GM18858 (cell line): ENCODE results near the gene MRPL54.

Experiments
- ATAC-seq: cut with Tn5 transposase; IDR thresholded peaks from one replicate; pipeline ENCODE4 v1.9.1; 2021; ENCODE audit not compliant: unreplicated experiment

The MRPL54 gene

GRCh38 chr19:3783660-3784584 lies 21.4 kb downstream of the MRPL54 start:
- ATAC-seq, result no peak

GRCh38 chr19:3784607-3785450 lies 22.3 kb downstream of the MRPL54 start:
- no peak for ATAC-seq

DNA sequence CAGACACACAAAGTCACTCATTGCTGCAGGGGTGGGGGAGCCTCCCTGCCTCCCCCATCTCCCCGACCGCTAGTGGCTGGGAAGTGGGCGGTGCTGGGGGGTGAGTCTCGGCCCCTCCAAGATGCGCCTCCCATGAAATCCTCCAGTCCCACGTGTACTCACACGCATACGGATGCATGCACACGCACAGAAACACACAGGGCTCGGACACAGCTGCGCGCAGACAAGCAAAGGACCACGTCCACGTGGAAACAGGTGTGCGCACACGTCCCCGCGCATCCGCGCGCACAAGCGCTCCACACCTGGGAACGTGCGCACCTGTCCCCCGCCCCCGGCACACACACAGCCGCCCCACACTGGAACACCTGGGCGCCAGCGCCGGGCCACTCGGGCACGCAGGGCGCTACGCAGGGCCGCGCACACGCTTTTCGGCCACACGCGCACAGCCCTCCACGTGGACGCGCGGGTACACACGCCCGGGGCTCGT lies 23.0 kb downstream of the MRPL54 start:
- ATAC-seq, result no peak

DNA sequence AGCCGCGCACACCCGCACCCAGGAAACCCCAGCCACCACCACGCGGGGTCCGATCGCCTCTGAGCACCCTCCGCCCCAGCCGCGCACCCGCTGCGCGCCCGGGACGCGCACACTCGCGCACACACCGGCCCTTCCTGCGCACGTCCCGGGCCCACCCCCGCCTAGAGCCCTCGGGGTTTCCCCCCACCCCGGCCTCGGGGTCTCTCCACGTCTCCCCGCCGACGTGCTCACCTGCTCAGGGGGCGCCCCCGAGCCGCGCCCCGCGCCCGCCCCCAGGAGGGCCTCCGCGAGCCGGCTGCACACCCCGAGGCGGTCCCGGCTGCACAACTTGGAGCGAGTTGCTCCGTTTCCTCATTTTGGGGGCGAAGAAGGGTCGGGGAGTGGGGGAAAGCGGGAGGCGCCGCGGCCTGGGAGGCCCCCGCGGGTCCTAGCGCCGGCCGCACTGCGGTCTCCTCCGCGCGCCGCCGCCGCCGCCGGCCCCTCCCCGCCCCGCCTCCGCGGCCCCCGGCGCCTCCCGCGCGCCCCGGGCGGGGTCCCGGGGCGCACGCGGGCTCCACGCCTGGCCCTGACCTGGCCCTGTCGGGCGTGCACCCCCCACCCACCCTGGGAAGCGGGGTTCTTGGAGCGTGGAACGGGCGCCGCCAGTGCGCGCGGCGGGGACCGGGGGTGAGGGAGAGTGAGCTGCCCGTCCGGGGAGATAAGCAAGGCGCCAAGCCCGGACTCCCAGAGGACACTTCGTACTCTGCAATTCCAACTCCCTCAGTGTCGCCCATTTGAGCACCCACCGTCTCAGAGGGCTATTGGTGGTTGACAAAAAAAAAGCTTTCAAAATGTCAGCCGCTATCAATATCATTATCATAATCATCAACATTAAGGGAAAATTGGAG lies 23.7 kb downstream of the MRPL54 start, which contains the start of gene MATK:
Gene MATK (minus strand): TSS at position 444 of the 887 bp plus-strand sequence. CDS start 1,246 bp downstream, outside the sequence.
- no peak for ATAC-seq

GRCh38 chr19:3788996-3789778 lies 26.7 kb downstream of the MRPL54 start:
- no peak for ATAC-seq

DNA sequence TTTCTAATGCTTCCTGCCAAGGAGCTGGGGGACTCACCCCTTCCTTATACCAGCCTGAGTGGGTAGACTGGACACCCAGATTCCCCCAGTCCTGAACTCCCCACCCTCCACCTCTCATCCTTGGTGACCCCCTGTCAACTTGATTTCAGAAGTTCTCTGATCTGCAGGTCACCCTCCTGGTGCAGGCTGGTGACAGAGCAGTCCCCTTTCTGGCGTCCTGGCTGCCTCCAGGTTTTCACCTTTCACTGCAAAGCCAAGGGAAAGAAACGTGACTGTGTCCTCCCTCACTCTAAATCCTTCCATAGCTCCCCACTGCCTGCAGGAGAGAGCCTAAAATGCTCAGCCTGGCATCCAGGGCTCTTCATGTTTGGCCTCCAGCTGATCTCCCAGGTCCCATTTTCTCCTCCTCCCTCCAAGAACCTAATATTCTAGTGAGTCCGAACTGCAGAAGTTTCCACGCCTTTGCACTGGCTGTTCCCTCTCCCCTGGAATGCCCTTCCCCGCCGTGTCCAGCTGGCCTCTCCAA lies 27.8 kb downstream of the MRPL54 start:
- no peak for ATAC-seq

DNA sequence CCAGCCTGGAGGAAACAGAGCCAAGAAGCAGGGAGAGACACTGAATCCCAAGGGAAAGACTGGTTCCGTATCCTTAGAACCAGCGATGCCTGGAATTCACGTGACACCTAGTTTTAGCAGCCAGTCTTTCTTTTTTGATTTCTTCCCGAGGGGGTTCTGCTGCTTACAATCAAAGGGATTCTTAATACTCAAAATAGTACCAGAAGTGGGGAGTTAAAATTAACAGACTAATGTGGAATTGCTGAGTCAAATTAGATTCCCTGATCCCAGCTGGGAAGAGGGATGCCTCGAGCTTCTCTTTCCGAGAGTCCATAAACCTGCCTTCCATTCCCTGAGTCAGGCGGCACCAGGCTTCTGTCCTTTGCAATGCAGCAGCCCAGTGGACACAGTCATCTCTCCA lies 28.5 kb downstream of the MRPL54 start:
- ATAC-seq, result no peak

DNA sequence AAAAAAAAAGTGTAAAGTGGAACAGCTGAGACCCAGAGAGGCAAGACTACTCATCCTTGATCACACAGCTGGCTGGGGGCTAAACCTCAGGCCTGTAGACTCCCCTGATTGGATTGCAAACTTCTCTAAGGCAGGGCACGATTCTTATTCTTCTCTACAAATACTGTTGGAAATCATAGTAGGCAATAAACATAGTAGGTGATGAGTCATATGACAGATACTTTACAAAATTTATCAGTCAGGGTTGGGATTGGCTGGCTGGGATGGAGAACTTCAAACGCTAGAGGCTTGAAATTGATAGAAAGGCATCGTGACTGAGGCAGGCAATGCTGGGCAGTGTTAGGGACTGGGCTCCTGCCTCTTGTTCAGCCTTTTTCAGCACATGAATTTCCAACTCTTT lies 29.6 kb downstream of the MRPL54 start:
- no peak for ATAC-seq

DNA sequence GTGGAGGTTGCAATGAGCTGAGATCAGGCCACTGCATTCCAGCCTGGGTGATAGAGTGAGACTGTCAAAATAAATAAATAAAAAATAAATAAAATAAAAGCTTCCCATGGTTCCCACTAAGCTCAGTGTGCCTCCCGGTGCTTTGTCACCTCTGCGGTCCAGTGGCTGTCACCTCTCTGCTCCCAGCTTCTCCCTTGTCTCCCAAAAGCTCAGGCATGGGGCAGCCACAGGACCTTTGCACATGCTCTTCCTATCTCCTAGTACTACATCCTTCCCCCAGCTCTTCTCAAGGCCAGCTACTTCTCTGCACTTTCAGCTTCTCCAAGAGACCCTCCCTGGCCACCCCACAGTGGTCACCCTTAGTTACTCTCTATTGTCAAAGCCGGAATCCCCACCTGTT lies 31.3 kb downstream of the MRPL54 start:
- ATAC-seq, result no peak

- ATAC-seq, result no peak
Measured at GRCh38 chr19:3796358-3796757, 33.9 kb downstream of the MRPL54 start.

DNA sequence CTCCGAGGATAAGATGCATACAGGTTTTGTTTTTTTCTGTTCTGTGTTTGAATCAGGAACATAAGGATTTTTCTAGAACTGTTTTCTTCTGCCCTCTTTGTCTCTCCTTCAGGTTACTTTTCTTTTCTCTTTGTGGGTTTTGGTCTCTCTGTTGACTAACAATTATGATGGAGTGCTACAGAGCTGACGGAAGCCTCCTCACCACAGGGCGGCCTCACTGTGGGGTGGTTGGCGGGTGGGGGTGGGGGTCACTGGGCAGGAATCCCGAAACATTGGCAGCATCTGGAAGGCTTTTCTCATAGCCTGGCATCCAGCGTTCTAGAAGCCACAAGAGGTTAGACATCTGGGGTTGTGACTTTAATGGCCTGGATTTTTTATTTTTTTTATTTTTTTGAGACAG lies 35.7 kb downstream of the MRPL54 start:
- no peak for ATAC-seq

GRCh38 chr19:3800996-3801395 lies 38.5 kb downstream of the MRPL54 start:
- ATAC-seq, result no peak

DNA sequence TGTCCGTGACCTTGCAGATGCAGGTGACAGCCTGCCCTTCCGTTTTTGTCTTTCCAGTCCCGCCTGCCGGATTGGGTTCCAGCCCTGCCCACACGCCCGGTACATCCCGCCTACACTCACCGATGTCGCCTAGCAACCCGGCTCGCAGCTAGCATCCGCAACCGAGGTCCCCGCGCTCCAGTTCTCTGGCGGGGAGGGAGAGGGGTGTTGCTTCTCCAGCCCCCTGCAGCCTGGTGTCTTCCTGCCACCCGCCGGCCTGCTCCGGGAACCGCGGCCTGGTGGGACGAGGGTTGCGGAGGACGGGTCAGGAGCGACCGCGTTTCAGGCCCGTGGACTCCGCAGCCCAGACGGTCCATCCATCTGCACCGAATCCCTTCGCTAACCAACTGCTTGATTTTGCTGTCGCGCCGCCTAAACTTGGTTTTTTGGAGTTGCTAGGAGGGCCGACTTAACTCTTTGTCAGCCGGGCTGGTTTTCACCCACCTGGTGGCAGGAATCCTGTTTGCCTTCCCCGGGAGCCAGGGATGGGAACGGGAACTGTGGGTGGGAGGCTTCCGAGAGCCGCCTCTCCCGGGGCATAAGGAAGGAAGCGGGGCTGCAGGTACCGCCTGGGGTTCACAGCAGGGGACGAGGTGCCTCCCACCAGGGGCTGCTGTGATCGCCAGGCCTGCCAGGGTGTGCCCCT lies 39.1 kb downstream of the MRPL54 start:
- no peak for ATAC-seq

GRCh38 chr19:3803114-3803888 lies 40.8 kb downstream of the MRPL54 start:
- no peak for ATAC-seq

DNA sequence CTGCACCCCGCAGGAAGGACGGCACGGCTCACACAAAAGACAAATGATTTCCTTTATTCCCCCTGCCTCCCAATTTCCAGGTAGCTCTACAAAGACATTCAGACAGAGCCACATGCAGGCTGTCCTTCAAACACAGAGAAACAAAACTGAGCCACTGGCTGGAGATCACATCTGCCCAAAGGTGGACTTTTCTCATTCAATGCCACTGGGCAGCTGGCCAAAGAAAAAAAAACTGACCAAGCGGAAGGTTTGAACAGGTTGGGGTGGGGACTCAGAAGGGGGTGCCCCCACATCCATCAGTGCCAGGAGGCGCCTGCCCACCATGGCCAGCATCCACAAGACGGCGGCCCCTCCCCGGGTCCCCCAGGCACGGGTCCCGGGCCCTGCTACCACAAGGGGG lies 41.5 kb downstream of the MRPL54 start:
- ATAC-seq, result no peak

GRCh38 chr19:3804429-3804828 lies 41.9 kb downstream of the MRPL54 start:
- no peak for ATAC-seq

DNA sequence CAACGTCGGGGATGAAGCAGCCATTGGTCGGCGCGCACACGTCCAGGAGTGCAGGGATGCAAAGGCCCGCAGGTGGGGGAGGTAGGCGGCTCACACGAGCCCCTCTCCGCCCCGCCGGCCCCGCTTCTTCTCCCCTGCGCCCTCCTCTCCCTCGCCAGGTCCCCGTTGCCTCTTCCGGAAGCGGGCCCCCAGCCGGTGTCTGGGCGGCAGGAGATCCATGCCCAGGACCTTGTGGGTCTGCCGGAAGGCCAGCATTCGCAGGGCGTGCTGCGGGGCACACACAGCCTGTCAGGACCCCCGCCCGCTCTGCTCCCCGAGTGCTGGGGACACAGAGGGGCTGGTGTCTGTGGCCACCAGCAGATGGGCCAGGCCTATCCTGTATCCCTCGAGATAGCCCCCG lies 43.4 kb downstream of the MRPL54 start:
- ATAC-seq, result no peak

DNA sequence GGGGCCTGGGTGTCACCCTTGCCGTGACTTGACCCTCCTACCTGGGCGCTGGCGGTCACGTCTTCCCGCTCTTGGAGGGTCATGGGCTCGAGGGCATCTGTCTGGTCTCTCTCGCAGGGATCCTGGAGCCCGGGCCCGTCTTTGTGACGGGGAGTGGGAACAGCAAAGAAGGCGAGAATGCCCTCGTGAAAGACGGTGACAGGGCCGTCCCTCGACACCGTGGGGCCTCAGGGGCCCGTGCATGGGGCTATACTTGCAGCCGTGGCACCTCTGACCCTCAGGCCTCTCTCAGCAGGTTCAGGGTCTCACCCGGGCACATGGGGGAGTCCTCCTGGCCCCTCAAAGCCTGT lies 44.6 kb downstream of the MRPL54 start:
- no peak for ATAC-seq
